A549 treated with AZD2906 at 1 μM for 4 hours (cell line): ENCODE measurements around the gene FOXS1. TPM values are rescaled to one million over a fixed set of nuclear protein-coding genes. Genes with fewer than 3 reads are reported as not detected.

Source experiments
- total RNA-seq: library from RNA; stranded (reverse); fragments of 200-300 nt; extraction: Qiagen RNA extraction; gene quantifications from 5 replicates; pipeline ENCODE4 v1.2.3, GENCODE V29; 2022

The FOXS1 gene
- 0.21 to 0.53 TPM (median 0.30 TPM) in 5 replicates for total RNA-seq

DNA sequence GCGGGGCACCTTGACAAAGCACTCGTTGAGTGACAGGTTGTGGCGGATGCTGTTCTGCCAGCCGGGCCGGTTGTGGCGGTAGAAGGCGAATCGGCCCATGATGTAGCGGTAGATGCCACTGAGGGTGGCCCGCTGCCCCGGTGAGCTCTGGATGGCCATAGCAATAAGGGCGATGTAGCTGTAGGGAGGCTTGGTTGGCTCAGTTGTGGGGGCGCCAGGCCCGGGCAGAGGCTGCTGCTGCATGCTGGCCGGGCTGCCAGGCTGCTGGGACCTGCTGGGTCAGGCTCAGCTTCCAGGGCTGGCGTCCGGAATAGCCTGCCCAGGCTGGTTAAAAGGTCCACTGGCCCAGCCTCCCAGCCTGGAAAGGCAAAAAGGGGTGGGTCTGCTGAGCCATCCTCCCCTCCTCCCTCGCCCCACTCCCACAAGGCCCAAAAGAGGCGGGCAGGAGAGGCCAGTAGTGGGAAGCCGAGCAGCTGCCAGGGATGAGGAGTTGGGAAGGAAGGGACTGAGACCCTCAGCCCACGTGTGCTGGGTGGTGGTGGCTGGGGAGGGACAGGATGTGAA, at the start of gene FOXS1:
Gene FOXS1 (minus strand): TSS at position 305 of the 564 bp plus-strand sequence. CDS start 62 bp downstream, at position 243.

GRCh38 chr20:31869942-31870725, 24.7 kb upstream of the FOXS1 start, which contains the start of the genes DUSP15 and TTLL9:
TSS of gene DUSP15 (minus strand) at chr20:31870527. CDS start at chr20:31870337, 190 bp downstream.
TSS of gene TTLL9 (plus strand) at chr20:31870634. CDS start at chr20:31871127, 493 bp downstream.

DNA sequence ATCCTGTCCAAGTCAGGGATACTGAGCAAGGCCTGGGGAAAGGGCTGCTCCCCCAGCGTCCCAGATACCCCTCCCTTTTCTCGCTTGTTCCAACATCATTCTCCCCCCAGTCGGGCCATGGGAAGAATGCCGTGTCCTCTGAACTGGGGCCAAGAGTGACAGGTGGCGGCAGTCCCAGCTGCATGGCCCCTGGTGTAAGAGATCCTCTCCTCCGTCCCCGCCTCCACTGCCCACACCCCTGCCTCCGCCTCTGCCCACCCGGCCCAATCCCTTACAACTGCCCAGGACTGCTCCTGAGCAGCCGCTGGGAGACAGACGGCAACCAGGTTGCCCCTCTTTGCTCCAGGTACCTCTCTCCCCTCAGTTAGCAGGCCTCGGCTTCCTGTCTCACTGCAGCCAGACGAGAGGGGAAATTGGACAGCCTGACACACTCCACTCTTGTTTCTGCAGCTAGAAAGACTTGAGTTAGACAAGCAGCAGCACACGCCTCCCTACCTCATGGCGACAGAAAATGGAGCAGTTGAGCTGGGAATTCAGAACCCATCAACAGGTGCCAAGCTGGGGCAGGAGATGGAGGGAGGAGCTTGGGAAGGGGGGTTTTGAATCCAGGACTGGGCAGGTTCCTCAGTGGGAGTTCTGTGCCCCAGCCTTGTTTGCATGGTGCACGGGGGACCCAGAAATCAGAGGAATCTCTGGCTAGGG, 26.2 kb downstream of the FOXS1 start, which contains the start of gene MYLK2:
Gene MYLK2 (plus strand): TSS at position 274 of the 702 bp plus-strand sequence. CDS start 225 bp downstream, at position 499.

Other genes starting within 250 kb of the FOXS1 start
- 331 to 548 TPM (median 489 TPM) in 5 replicates for gene ID1, start 240.3 kb downstream of the FOXS1 start, total RNA-seq
- gene COX4I2, start 207.7 kb downstream of the FOXS1 start, total RNA-seq = not detected in 5 replicates
- gene BCL2L1, start 122.7 kb downstream of the FOXS1 start, total RNA-seq = 289 to 327 TPM (median 306 TPM) in 5 replicates
- 95.0 to 121 TPM (median 100 TPM) in 5 replicates for gene TPX2, start 106.3 kb downstream of the FOXS1 start, total RNA-seq
- 0.35 to 0.84 TPM (median 0.45 TPM) in 5 replicates for gene MYLK2, start 26.2 kb downstream of the FOXS1 start, total RNA-seq
- gene DUSP15, start 24.9 kb upstream of the FOXS1 start, total RNA-seq = 0.75 to 1.1 TPM (median 0.94 TPM) in 5 replicates
- gene TTLL9, start 25.0 kb upstream of the FOXS1 start, total RNA-seq = 0.03 to 0.12 TPM in 2 of 5 replicates, not detected in the others
- gene PDRG1, start 106.4 kb upstream of the FOXS1 start, total RNA-seq = 28.2 to 32.8 TPM (median 28.8 TPM) in 5 replicates
- gene XKR7, start 122.5 kb upstream of the FOXS1 start, total RNA-seq = 0.01 TPM in 3 of 5 replicates, not detected in the others
- gene CCM2L, start 164.8 kb upstream of the FOXS1 start, total RNA-seq = 0.29 to 0.64 TPM (median 0.37 TPM) in 5 replicates
- 0.05 to 0.11 TPM (median 0.06 TPM) in 5 replicates for gene HCK, start 206.6 kb upstream of the FOXS1 start, total RNA-seq